SK-N-SH treated with all-trans-retinoic acid at 6 μM for 48 hours (cell line): ENCODE results near the gene PAK5.

ENCODE experiments used
- ATAC-seq: fragments of 200-7000 bp; cut with Tn5 transposase; 3 replicates; pipeline ENCODE4 v1.9.1; 2020; ENCODE audit warnings: mild to moderate bottlenecking, moderate library complexity
- BACH2 ChIP-seq: fragments of 250-450 bp; sonication (Bioruptor Pico); IDR thresholded peaks from 2 replicates; pipeline ENCODE4 v1.9.0; 2021; ENCODE audit warnings: mild to moderate bottlenecking, borderline replicate concordance
- CREB5 ChIP-seq: fragments of 250-450 bp; sonication (Bioruptor Pico); IDR thresholded peaks from 2 replicates; pipeline ENCODE4 v1.5.1; 2020; ENCODE audit warnings: low read depth, mild to moderate bottlenecking, moderate library complexity
- CSDC2 ChIP-seq: fragments of 250-450 bp; sonication (Bioruptor Pico); IDR thresholded peaks from 2 replicates; pipeline ENCODE4 v1.5.0; 2020; ENCODE audit warnings: mild to moderate bottlenecking, moderate library complexity
- CSRNP3 ChIP-seq: fragments of 250-450 bp; sonication (Bioruptor Pico); IDR thresholded peaks from 2 replicates; pipeline ENCODE4 v1.5.1; 2021; ENCODE audit warnings: mild to moderate bottlenecking, moderate library complexity
- ESRRG ChIP-seq: fragments of 250-450 bp; sonication (Bioruptor Pico); IDR thresholded peaks from 2 replicates; pipeline ENCODE4 v1.6.1; 2021; ENCODE audit warnings: mild to moderate bottlenecking
- GLIS3 ChIP-seq: fragments of 250-450 bp; sonication (Bioruptor Pico); IDR thresholded peaks from 2 replicates; pipeline ENCODE4 v1.5.0; 2020; ENCODE audit warnings: mild to moderate bottlenecking, moderate library complexity
- OSR1 ChIP-seq: fragments of 250-450 bp; sonication (Bioruptor Pico); IDR thresholded peaks from 2 replicates; pipeline ENCODE4 v1.8.0; 2022; ENCODE audit warnings: moderate library complexity, mild to moderate bottlenecking, inconsistent platforms
- PATZ1 ChIP-seq: fragments of 250-450 bp; sonication (Bioruptor Pico); IDR thresholded peaks from 2 replicates; pipeline ENCODE4 v1.8.0; 2020; ENCODE audit warnings: mild to moderate bottlenecking, moderate library complexity, borderline replicate concordance
- POU6F1 ChIP-seq: fragments of 250-450 bp; sonication (Bioruptor Pico); IDR thresholded peaks from 2 replicates; pipeline ENCODE4 v1.8.0; 2021; ENCODE audit warnings: low read depth, mild to moderate bottlenecking, moderate library complexity, borderline replicate concordance
- PPARA ChIP-seq: fragments of 250-450 bp; sonication (Bioruptor Pico); IDR thresholded peaks from 2 replicates; pipeline ENCODE4 v1.5.0; 2020; ENCODE audit warnings: mild to moderate bottlenecking, borderline replicate concordance
- RARB ChIP-seq: fragments of 250-450 bp; sonication (Bioruptor Pico); IDR thresholded peaks from 2 replicates; pipeline ENCODE4 v1.8.0; 2021; ENCODE audit warnings: mild to moderate bottlenecking, moderate library complexity
- SNAI2 ChIP-seq: fragments of 250-450 bp; sonication (Bioruptor Pico); IDR thresholded peaks from 2 replicates; pipeline ENCODE4 v1.5.0; 2020; ENCODE audit warnings: mild to moderate bottlenecking, moderate library complexity
- TCF4 ChIP-seq: fragments of 250-450 bp; sonication (Bioruptor Pico); IDR thresholded peaks from 2 replicates; pipeline ENCODE4 v1.8.0; 2021; ENCODE audit warnings: mild to moderate bottlenecking, moderate library complexity, borderline replicate concordance
- TOX ChIP-seq: fragments of 250-450 bp; sonication (Bioruptor Pico); IDR thresholded peaks from 2 replicates; pipeline ENCODE4 v1.8.0; 2021; ENCODE audit warnings: mild to moderate bottlenecking, moderate library complexity, borderline replicate concordance
- ZC3H10 ChIP-seq: fragments of 250-450 bp; sonication (Bioruptor Pico); IDR thresholded peaks from 2 replicates; pipeline ENCODE4 v1.5.1; 2021; ENCODE audit warnings: mild to moderate bottlenecking, moderate library complexity
- ZFP3 ChIP-seq: fragments of 250-450 bp; sonication (Bioruptor Pico); IDR thresholded peaks from 2 replicates; pipeline ENCODE4 v1.5.0; 2020; ENCODE audit warnings: mild to moderate bottlenecking, moderate library complexity
- ZFP30 ChIP-seq: fragments of 450-650 bp; formaldehyde crosslinking; IDR thresholded peaks from 2 replicates; pipeline ENCODE4 v1.5.0; 2022; ENCODE audit warnings: mild to moderate bottlenecking, moderate library complexity
- ZNF565 ChIP-seq: fragments of 450-650 bp; formaldehyde crosslinking; conservative IDR thresholded peaks from 2 replicates; pipeline ENCODE4 v1.5.0; 2020; ENCODE audit warnings: low read depth, mild to moderate bottlenecking, moderate library complexity
- ZNF70 ChIP-seq: fragments of 450-650 bp; formaldehyde crosslinking; IDR thresholded peaks from 2 replicates; pipeline ENCODE4 v1.5.0; 2020; ENCODE audit warnings: mild to moderate bottlenecking, moderate library complexity
- ZNF8 ChIP-seq: fragments of 450-650 bp; formaldehyde crosslinking; IDR thresholded peaks from 2 replicates; pipeline ENCODE4 v1.5.0; 2020; ENCODE audit warnings: mild to moderate bottlenecking, moderate library complexity

Gene PAK5

GRCh38 chr20:9686001-9686400, 152.9 kb downstream of the PAK5 start (continued):
- no peak for TF ChIP-seq PATZ1
- TF ChIP-seq ZFP3 (CRISPR knock-in tag): no peak
- no peak for TF ChIP-seq POU6F1 (CRISPR knock-in tag)
- no peak for TF ChIP-seq TCF4
- no peak for TF ChIP-seq SNAI2 (CRISPR knock-in tag)
- TF ChIP-seq CREB5 (CRISPR knock-in tag): no peak
- TF ChIP-seq ZNF565 (CRISPR knock-in tag): no peak
- TF ChIP-seq OSR1 (CRISPR knock-in tag): no peak
- no peak for TF ChIP-seq ZFP30 (CRISPR knock-in tag)
- TF ChIP-seq BACH2: no peak
- no peak for TF ChIP-seq GLIS3 (CRISPR knock-in tag)
- no peak for TF ChIP-seq ZNF8 (CRISPR knock-in tag)

GRCh38 chr20:9685011-9685410, 153.9 kb downstream of the PAK5 start:
- ATAC-seq: no peak
- no peak for TF ChIP-seq TCF4

- no peak for TF ChIP-seq ZC3H10
- no peak for TF ChIP-seq ZNF565 (CRISPR knock-in tag)
- TF ChIP-seq BACH2: no peak
- TF ChIP-seq SNAI2 (CRISPR knock-in tag): no peak
- TF ChIP-seq CSDC2 (CRISPR knock-in tag): no peak
- no peak for TF ChIP-seq CSRNP3 (CRISPR knock-in tag)
- TF ChIP-seq PPARA: no peak
- no peak for TF ChIP-seq ZNF70 (CRISPR knock-in tag)
- no peak for TF ChIP-seq PATZ1
- no peak for TF ChIP-seq ZFP3 (CRISPR knock-in tag)
- no peak for TF ChIP-seq GLIS3 (CRISPR knock-in tag)
- no peak for ATAC-seq
Measured at GRCh38 chr20:9677100-9677623, 161.7 kb downstream of the PAK5 start.

- ATAC-seq: no peak
- no peak for TF ChIP-seq ESRRG (CRISPR knock-in tag)
- TF ChIP-seq SNAI2 (CRISPR knock-in tag): no peak
- no peak for TF ChIP-seq ZNF565 (CRISPR knock-in tag)
- no peak for TF ChIP-seq PPARA
- no peak for TF ChIP-seq CSRNP3 (CRISPR knock-in tag)
- TF ChIP-seq OSR1 (CRISPR knock-in tag): no peak
- TF ChIP-seq ZC3H10: no peak
- TF ChIP-seq TCF4: no peak
- no peak for TF ChIP-seq TOX (CRISPR knock-in tag)
- no peak for TF ChIP-seq ZNF8 (CRISPR knock-in tag)
- TF ChIP-seq CSDC2 (CRISPR knock-in tag): no peak
- TF ChIP-seq POU6F1 (CRISPR knock-in tag): no peak
- no peak for TF ChIP-seq ZFP3 (CRISPR knock-in tag)
- TF ChIP-seq CREB5 (CRISPR knock-in tag): no peak
- TF ChIP-seq RARB: no peak
- TF ChIP-seq, all 23 proteins: peak for 0
Measured at GRCh38 chr20:9672981-9673380, 165.9 kb downstream of the PAK5 start.
